ENCODE results near the gene SOX11.

Gene SOX11

DNA sequence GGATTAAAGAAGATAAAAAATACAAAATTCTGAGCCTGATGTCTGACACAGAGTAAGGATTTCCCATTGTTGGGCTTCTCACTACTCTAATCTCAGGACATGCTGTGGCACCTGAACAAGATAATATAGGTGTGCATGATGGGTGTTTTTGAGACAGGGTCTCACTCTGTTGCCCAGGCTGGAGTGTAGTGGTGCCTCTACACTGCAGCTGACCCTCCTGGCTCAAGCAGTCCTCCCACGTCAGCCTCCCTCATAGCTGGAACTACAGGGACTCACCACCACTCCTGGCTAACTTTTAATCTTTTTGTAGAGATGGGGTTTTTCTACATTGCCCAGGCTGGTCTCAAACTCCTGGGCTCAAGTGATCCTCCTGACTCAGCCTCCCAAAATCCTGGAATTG is 32.9 kb downstream of the SOX11 start:
- no peak for DNase-seq

DNA sequence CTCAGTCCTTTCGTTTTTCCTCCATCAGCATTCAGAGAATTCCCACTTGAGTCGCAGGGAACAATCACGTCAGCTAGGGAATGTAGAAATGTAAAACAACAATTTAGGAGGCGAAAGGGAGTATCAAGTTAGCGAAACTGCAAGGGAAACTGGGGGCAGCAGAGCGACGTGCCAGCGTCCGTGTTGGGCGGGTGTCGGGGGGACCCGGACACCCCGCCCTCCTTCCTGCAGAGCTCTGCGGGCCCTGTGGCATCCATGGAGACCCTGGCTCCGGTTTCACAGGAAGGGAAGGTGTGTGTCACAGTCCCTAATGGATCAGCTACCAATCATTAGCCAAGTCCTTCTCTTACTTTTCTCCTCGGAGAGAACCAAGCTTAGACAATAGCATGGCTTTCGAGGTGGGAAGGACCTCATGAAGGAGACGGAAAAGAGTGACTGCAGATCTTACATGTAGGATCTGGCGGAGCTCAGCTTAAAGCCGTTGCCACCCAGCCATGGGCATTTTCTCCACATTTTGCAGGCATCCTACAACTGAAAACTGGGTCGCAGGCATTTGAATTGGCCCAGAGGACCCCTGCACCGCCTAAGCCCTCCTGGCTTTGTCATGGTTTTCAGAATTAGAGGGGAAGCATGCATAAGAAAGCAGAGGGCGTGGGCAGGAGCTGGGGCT is 33.7 kb downstream of the SOX11 start:
- DNase-seq: no peak

DNA sequence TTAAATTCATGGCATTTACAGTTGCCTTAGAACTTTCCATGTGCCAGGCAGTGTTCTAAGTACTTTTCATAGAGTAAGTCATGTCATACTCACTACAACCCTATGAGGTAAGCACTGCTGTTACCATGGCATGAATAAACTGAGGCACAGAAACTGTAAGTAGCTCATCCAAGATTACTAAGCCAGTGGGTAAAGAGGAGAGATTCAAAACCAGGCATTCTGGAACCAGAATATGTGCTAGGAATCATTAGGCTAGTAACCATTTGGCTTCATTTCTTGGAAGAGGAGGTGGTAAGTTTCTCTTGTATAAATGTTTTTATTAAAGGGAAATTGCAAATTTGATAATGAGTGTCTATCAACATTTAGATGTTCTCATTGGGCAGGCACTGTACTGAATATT is 35.1 kb downstream of the SOX11 start:
- no peak for DNase-seq

DNA sequence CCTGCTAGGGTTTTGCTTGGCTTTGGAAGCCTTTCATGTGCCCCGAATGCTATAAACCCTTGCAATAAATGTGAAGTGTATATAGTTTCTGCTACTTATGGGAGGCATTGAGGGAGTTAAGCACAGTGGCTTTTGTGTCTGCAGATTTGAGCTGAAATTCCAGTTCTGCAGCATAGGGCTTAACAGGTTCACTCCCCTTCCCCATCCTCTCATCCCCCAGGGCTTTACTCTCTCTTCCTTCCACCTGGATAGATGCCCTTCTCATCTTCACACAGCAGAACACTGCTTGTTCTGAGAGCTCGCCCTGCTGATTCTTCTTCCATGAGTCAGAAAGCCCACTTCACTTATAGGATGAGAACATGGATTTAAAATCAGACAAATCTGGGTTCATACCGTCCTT is 37.2 kb downstream of the SOX11 start:
- no peak for DNase-seq

DNA sequence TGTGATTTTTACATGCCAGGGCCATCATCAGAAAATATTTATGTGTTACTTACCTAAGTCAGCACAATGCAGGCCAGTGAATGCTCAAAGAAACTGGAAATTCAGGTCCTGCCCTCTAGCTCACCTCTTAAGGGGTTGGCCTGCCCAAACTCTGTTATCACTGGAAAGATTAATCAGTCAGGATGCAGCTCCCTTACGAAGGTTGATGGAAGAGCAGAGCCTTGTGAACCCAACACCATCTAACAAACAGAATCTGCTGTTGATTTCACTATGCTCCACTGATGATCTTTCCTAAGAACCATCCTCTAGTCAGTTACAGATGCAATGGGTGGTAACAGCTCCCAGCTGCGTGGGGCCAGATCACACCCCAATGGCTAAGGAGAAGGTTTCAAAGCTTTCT is 38.2 kb downstream of the SOX11 start:
- DNase-seq: no peak

DNA sequence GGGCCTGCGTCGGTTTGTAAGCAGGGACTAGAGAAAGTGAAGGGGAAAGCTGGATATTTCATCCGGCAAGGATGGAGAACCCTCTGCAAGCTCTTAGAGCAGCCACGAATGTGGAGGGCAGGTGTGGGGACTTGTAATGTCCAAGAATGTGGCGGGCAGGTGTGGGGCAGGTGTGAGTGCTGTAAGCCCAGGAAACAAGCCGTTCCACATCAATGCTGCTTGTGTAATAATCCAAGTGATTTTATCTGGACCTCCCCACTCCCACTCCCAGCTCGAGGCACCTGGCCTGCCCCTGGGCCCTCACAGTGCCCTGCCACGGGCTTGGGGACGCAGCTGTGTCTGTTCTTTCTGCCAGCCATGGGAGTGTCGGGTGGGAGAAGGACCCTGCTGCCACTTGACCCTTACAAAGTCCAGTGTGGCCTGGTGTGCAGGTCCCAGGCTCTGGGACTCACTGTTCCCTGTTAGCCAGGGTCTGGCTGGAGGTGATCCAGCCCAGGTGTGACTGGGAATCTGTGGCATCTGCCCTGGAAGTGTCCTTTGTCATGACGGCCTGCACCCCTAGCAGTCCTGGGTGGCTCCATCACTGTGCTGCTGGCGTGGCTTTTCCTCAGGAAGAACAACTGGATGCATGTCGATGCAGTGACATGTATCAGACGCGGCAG is 42.8 kb downstream of the SOX11 start:
- no peak for DNase-seq

DNA sequence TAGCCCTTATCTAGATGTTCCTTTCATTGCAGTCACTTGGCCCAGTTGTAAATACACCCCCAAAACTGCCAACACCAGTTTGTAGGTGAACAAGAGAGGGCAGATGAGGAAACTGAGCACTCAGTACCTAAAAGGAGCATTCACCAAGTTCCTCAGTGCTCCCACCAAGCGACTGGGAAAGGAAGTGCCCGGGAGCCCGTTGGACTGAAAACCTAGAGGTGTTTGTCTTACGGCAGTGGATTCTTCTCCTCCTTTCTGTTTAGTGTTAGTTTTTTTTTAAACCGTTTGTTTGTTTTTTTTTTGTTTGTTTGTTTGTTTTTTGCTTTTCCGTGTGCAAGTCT is 43.3 kb downstream of the SOX11 start:
- DNase-seq: no peak

DNA sequence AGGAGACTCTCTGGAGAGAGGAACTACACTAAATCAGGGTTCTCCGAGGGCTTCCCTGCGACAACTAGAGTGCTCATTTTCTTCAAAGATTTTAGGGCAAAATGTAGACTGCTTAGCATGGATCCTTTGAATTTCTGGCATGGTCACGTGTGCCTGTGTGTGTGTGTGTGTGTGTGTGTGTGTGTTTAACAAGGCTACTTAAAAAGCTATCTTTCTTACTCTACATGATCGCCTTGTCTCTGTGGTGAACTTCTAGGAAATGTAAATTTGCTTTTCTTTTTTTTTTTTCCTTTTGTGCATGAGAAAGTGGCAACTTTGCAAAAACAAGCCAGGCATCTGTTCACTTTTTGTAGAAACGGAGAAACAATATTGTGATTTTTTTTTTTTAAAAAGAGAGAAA is 43.9 kb downstream of the SOX11 start:
- no peak for DNase-seq

DNA sequence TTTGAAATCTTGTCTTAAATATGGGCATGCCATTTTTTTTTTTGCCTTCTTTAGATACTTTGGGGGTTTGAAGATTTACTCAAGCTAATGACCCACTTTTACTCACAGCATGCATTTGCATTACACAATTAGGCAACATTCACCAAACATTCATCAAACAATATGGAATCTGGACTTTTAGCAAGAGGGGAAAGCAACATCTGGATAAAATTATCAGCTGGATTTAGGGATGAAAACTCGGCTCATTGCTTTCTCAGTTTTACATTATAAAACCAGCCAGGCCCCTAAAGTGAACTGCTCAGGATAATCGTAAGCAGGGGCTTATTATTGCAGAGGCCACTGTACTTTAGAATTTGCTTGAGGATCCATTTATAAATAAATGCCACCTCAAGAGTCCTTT is 44.7 kb downstream of the SOX11 start:
- DNase-seq: no peak

DNA sequence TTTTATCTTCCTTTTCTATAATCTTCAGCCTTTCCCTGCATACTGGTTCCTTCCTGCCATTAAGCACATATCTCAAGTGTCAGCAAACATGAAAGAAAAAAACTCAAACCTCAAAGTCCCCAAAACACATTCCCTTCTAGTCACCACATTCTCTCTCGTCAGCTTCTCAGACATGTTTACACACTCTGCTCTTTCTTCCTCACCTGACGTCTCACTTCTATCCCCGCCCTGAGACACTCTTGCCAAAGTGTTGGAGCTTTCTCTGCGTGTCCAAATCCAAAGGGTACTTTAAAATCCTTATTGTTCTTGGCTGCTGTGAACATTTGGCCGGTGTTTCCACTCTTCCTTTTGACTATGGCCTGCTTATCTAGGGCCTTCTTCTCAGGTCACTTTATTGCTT is 47.9 kb downstream of the SOX11 start:
- DNase-seq: no peak

DNA sequence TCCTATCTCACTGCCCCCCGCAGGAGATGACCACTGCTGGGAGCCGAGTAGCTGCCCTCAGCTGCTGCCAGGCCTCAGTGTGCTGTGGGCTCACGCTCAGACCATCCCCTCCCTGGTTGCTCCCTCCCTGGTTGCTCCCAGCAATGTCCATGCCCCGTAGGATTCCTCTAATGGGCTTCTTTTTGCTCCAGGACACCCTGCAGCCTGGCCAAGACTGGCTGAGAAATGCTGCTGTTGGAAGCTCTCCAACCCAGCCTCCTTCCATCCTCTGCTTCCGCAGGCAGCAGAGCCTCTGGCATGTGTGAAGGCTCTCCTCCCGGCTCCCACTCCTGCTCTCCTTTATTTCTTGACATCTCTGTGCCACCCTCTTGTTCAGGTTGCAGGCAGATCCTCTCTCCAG is 48.6 kb downstream of the SOX11 start:
- DNase-seq: no peak

DNA sequence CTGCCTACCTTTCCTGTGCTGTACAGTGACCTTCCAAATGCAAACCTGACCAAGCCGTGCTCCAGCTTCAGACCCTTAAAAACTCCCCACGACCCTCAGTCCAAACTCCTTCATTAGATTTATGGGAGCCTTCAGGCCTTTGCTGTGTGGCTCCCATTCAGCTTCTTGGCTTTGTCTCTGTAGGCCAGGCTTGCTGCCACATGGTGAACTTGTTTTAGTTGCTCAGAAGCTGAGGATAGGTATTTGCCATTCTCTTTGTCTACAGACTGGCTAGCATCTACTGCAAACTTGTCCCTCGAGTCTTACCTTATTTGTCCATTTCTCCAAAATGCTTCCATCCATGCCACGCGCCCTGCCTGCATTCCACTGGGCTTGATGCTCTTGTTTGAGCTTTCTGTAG is 49.1 kb downstream of the SOX11 start:
- no peak for DNase-seq

DNA sequence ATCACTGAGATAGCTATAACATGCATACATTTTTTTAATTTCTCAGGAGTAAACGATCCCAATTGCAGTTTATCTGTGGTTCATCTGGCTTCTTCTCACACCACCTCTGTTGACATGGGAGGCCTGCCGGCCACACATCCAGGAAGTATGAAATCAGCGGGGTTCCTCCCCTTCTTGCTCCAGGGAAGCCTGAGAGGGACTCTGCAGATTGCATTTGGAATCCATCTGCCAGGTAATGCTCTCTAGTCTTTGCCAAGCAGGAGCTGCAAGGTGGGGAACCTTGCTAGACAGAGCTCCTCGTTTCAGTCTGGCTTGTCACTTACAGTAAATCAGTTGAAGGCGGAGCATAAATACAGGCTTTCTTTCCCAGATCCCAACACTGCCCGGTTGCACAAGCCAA is 49.9 kb downstream of the SOX11 start:
- DNase-seq: no peak

DNA sequence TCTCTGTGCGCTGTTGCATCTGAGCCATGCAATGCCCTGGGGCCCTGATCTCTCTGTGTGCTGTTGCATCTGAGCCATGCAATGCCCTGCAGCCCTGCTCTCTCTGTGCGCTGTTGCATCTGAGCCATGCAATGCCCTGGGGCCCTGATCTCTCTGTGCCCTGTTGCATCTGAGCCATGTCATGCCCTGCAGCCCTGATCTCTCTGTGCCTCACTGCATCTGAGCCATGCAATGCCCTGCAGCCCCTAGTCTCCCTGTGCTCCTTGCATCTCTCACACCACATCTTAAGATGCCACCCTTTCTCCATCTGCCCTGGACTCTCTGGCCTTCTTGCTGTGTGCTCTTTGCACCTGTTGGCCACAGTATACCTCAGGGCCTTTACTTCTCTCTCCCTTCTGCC is 56.2 kb downstream of the SOX11 start:
- no peak for DNase-seq

DNA sequence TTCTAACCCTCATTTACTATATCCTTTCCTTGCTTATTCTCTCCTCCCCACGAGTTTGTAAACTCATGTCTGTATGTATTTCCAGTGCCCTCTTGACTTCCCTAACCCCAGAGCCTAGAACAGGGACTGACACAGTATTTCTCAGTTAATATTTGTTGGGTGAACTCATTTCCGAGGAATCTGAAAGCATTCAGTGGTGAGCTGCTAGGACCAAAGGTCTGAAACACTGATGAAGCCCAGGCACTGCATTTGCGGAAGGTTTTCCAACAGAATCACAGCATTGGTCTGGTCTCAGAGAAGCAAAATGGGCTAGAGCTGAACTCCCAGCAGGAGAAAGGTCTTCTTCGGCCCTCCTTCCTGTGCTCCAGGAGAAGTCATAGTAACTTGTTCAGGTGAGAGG is 56.8 kb downstream of the SOX11 start:
- no peak for DNase-seq

DNA sequence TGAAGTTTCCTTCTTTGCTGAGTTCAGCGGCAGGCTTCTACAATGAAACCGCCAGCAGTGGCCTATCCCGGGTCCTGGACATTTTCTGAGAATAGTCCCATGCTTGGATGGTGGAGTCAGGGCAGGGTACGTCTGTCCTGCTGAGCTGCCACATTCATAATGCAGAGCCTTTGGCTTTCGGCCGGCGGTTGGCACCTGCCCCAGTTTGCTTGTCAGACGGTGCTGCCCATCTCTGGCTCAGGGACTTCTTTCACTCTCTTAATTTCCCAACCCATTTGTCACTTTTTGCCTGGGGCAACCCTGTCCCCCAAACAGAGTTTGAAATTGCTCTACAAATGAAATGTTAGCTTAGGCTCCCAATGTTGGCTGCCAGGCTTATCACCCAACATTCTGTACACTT is 57.2 kb downstream of the SOX11 start:
- DNase-seq: no peak
